NCI-H146 treated with DMSO at 0.1 percent for 48 hours (cell line): Measurements from ENCODE around the gene ITGA2.
"Not testable (repeated sequence)": the region's sequence is repeated elsewhere in the genome, so short reads cannot be mapped to it uniquely, and the experiment has no call there.

ENCODE experiments used
- DNase-seq: peaks from one replicate; lab custom pipeline; 2025; ENCODE audit not compliant: unreplicated experiment; lab: John Stamatoyannopoulos, UW

Gene ITGA2

DNA sequence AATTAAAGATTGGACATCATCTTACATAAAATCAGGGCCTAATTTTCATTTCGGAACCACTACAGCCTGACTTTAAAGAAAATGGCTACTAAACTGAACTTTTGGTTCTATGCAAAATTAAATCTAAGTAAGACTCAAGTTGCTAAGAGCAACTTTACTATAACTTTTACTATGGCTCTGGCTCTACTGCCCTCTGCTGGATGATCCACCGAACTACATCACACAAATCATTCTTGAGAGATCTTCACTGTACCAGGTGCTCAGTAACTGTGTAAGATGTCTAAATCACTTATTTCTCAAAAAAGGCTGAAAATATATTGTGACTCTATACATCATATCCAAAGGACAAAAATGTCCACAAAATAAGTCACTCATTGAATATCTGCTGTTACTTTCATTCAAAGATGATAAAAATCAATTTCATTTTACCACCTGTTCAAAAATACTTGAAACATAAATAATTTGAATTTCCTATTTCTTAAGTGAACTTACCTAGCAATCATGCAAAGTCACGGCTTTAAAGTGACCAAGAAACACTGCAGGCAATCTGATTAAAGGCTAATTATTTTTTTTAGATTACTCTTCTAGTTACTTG is 106.9 kb downstream of the ITGA2 start:
- DNase-seq, result peak; percentile 15

DNA sequence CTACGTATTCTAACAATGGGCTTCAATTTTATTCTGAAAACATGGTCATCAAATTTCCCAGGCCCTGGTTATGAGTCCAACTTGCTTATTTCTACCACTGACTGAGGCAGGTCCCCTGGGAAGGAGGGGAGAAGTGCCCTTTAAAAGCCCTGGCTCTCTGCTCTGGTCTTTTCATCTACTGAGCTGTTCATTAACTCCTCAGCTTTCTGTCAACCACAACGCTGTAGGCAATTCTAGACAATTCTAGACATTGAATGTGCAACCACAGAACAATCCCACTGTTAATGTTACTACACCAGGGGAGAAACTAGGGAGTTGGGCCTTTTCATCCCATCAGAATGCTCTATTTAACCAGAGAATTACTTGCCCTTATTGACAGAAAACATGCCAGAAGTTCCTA is 110.4 kb downstream of the ITGA2 start:
- DNase-seq, result no peak

DNA sequence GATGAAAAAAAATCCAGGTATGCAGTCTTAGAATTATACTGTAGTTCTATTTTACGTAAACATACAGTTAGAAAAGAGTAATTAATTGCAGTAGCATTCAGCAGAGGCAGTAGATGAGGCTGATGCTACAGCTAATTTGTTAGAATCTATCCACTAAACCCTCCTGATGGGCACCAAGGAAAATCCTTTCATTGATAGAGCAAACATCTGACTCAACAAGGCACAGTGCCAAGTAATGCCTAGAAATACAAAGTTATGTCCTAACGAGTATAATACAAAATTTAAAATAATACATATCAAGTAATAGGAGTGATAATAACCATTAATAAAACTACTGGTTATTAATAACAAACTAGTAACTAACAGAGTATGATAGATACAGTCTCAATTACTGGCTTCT is 111.5 kb downstream of the ITGA2 start:
- no peak for DNase-seq

DNA sequence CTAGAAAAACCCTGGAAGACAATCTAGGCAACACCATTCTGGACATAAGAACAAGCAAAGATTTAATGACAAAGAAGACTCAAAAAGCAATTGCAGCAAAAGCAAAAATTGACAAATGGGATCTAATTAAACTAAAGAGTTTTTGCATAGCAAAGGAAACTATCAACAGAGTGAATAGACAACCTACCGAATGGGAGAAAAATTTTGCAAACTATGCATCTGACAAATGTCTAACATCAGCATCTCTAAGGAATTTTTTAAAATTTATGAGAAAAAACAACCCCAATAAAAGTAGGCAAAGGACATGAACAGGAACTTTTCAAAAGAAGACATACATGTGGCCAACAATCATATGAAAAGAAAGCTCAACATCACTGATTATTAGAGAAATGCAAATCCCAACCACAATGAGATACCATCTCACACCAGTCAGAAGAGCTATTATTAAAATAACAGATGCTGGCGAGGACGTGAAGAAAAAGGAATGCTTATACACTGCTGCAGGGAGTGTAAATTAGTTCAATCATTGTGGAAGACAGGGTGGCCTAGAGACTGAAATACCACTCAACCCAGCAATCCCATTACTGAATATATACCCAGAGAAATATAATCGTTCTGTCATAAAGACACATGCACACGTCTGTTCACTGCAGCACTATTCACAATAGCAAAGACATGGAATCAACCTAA is 116.6 kb downstream of the ITGA2 start:
- no peak for DNase-seq

DNA sequence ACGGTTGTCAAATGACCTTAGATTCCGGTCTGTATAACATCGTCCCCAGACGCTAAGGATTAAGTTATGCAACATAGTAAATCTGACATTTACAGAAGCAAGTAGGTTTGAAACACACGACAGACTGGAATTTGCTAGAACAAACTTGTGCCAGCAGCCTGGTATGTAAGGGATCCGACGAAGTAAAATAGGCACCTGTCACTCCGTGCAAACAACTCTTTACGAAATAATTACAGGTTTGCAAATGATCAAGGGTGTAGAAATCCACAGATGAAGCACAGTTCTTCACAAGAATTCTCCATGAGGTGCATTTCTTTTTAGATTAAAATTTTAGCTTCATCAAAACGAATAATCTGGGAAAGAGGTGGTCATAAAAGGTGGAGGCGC is 119.9 kb downstream of the ITGA2 start:
- peak; percentile 62 for DNase-seq

DNA sequence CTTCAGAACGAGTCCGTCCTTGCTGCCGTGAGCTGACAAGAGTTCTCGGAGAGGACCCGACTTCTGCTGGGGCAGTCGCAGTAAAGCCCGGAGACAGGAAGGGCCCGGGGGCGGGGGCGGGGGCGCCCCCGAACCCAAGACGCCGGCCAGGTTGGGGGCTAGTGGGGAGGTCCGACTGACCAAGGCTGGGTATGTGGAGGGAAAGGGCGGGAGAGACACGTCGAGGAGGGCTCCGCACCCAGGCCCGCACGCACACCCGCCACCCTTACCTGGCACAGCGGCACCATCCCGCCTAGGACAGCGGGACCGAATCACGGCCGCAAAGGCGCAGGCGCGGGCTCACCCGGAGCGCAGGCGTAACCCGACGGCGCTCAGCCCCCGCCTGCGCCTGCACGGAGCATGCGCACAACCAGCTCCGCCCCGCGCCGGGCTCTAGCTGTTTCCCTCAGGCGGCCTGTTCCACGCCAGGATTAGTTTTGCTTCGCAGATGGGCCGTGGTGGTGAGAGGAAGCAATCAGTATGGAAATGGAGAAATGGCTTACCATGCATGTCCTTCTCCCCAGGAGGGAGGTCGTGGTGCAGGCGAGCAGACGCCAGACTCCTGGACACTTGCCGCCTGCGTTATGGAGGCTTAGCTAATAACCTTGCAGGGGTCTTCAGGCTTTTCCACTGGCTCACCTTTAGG is 120.4 kb downstream of the ITGA2 start, which contains the start of gene MOCS2:
TSS of gene MOCS2 (minus strand) at position 315 of the 685 bp plus-strand sequence. CDS start 2,583 bp downstream, outside the sequence.
- DNase-seq, result peak; percentile 81

DNA sequence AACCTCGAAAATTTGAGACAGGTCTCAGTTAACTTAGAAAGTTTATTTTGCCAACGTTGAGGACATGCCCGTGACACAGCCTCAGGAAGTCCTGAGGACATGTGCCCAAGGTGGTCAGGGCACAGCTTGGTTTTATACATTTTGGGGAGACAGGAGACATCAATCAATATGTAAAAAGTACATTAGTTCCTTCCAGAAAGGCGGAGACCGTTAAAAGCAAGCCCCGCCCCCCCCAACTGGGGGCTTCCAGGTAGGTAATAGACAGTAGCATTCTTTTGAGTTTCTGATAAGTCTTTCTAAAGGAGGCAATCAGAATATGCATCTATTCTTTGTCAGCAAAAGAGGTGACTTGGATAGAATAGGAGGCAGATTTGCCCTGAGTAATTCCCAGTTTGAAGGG is 121.0 kb downstream of the ITGA2 start:
- DNase-seq, result no peak

DNA sequence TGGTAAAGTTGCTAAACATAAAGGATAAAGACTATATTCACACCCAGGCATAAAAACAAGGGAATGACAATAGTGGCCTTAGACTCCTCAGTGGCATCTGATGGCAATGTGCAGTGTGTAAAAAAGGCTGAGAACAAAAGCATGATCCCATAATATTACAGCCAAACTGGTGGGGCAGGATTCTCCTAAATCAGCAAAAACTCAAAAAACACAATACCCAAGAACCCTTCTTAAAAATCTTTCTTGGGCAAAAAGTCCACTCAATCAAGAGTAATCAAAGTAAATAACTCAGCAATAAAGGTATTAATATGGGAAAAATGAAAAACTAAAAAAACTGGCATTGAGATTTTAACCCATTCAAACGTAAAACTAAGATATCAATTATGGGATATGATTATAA is 122.0 kb downstream of the ITGA2 start:
- no peak for DNase-seq

DNA sequence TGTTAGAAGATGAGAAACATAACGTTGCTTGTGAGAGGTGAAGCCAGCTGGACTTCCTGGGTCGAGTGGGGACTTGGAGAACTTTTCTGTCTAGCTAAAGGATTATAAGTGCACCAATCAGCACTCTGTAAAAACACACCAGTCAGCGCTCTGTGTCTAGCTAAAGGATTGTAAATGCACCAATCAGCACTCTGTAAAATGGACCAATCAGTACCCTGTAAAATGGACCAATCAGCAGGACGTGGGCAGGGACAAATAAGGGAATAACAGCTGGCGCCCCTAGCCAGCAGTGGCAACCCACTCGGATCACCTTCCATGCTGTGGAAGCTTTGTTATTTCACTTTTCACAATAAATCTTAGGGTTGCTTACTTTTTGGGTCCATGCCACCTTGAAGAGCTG is 123.2 kb downstream of the ITGA2 start:
- not testable (repeated sequence) for DNase-seq

DNA sequence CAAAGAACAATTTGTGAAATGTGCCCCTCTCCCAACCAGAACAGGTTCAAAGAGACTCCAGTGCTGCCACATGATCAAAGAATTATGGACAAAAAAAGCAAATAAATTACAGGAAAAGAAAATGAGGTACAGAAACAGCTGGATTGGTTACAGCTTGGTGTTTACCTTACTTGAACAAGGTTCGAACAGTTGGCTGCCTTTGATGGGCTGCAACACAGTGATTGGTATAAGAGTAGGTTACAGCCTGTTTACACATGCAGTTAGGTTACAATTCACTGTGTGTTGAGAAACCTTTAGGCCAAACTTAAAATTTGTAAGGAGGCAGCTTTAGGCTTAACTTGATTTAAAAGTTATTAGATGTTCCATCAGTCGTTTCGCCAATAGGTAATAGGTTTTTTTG is 123.8 kb downstream of the ITGA2 start:
- no peak for DNase-seq

DNA sequence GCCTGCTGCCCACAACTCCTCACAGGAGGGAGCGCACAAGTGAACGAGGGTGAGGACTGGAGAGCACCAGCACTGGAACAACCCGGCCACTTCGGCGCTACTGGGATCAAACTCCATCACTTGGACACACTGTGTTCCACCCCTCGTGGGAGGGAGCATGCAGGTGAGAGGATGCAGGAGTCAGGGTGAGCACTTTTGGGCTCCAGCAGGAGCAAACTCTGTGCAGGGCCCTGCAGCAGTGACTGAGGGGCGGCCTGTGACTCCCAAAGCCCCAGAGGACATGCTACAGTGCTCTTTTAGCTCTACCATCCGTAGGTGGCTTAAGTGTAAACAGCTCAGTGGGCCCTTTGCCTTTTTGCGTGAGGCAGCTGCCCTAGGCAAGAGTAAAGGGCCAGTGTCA is 124.8 kb downstream of the ITGA2 start:
- no peak for DNase-seq

DNA sequence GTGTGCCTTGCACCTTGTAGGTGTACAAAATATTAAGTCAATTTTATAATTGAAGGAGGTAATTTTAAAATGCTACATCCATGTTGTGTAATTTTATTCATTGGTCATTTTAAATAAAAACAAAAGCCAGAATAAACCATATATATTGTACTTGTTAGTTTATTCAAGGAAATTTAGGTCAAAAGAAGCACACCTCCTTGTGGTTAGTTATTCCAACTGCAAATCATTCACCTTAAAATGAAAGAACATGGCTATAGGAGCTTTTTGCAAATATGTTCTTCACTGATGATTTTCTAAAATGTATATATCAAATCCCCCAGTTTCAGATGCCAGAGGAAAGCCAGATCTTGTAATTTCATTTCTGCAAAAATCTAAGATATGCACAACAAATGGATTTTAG is 125.8 kb downstream of the ITGA2 start:
- no peak for DNase-seq

DNA sequence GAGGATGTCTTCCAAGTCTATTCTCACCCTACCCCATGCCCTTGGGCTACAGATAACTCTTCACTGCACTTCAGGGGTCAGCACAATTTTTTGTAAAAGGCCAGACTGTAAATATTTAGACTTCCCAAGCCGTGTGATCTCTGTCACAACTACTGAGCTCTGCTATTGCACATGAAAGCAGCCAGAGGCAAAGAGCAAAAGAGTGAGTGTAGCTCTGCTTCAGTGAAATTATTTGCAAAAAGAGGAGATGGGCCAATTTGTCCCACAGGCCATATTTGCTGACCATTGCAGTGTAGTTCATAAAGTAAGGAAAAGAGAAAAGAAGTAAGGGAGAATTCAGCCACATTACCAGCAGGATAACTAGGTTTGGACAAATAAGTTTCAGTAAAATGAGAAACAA is 127.4 kb downstream of the ITGA2 start:
- DNase-seq, result no peak

DNA sequence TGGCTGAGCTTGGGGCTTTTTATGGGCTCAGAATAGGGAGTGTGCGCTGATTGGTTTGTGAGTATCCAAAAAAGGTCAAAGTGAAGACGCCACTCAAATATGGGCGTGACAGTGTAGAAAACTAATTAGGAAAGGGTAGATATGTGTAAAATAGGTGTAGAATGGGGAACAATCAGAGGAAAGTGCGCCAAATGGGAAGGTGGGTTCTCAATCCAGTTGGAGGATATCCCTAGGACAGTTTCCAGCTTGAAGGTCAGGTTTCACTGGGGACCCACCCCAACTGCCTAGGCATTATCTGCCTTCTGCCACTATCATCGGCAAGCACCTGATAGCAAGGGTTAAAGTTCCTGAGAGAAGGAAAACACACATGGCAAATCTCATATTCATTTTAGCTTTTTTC is 129.7 kb downstream of the ITGA2 start:
- DNase-seq, result no peak

DNA sequence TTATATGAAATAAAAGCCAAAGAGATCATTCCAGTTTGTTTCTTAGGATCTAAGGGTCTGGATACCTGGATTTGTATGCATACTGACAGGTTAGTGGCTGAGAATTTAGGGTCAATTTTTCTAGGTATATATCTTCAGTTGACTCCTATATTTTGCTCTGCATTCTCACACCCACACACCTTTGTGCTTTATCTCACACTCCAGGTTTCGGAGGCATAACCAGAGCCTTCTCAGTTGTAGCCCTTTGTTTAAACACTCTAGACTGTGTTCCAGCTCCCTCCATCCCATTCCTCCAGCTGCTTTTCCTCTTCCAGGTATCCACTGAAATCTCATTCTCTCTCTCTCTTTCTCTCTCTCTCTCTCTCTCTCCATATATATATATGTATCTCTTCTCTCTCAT is 131.0 kb downstream of the ITGA2 start:
- no peak for DNase-seq

DNA sequence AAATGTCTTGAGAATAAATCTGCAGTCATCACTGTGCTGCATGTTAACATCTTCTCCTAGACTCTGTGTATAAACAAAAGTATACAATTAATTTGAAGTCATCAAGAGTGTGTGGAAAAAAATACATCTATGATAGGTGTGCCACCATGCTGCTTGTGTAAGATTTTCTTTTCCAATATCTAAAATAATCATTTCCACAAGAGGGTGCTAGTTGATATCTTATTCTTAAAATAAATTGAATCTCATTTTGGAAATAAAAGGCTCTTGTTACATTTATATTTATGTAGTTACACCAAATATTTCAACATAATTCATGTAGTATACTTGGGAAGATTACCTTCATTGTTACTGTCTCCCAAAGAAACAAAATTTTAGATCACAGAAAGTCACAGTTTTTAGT is 134.6 kb downstream of the ITGA2 start:
- DNase-seq, result no peak

DNA sequence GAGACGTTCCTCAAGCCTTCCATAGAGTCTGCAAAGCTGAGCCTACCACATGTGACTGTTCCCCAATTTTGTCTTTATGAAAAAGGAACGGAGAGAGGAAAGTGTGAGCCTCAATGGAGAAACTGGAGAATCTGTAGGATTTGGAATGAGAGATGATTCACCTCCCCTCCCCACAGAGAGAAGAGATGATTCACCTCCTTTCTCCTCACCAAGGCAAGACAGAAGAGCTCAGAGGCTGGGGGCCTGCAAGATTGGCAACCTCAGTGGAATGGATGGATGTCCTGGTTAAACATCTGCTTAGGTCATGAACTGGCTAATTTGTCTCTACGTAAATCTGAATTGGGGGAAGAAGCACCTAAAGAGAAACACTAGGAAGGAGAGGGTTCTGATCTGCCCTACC is 137.4 kb downstream of the ITGA2 start:
- DNase-seq, result no peak

DNA sequence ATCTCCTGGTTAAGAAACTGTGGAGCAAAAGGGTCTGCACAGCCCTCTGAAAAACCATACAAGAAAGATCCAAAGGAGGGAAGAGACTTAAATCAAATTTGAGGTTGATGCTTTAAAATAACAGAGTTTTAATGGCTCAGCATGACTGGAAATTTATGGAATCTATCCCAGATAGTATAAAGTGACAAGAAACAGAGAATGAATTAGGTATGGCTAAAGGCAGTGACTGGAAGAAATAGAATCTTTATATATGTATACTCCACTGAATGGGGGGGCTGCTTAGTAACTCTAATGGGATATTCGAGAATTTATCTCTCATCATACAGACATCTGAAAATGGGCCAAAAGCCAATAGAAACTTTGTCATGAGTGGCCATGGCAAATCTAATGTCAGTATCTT is 138.0 kb downstream of the ITGA2 start:
- no peak for DNase-seq

DNA sequence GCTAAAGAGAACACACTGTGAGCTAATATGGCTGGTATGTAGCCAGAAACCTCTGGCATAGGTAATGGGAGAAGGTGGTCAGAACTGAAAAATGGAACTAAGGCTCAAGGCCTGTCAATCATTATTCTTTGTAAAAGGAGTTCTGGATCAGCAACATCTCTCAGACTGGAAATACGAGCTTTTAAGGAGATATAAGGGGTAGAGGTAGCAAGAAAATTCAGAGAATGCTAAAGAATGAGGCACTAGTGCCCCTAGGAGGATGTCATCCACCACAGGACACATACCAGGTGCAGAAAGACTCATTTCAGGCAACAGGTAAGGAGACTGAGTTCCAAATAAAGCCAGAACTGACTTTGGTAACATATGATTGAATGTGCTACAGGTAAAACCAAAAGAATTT is 139.3 kb downstream of the ITGA2 start:
- no peak for DNase-seq

DNA sequence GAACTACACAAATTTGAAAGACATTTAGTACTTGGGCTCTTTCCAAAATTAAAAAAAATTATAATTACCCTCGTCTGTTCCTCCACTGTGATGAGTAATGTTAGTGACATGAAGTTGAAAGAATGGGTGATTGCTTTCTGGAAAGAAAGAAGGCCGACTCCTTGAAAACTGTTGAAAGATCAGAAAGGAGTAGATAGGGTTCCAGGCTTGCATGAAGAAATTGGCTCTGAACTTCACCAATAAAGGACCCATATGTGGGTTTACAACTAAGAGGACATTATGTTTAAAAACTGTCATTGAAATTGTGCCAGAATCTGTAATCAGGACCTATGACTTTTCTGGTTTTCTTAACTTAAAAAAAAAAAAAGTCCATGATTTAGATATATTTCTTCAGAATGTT is 141.1 kb downstream of the ITGA2 start:
- DNase-seq, result no peak

DNA sequence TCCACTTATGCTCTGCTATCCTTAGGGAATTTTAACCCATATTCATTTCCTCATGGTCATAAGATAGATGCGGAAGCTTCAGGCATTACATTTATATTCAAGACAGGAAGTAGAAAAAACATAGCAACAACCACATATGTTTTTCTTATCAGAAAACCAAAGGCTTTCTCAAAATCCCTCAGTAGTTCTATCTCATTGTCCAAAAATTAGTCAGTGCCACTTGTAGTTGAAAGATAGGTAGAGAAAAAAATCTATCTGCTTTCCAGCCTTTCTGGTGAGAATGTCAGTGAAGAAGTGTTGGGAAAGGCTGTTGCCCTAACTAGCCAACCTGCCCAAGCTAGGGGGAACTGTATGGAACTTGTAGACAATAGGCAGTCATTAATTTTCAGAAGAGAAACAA is 143.9 kb downstream of the ITGA2 start:
- DNase-seq, result no peak
